SK-N-SH treated with all-trans-retinoic acid at 6 μM for 48 hours (cell line): Measurements from ENCODE around the gene CEP63.

ENCODE experiments used
- ATAC-seq: fragments of 200-7000 bp; cut with Tn5 transposase; 3 replicates; pipeline ENCODE4 v1.9.1; 2020; ENCODE audit warnings: mild to moderate bottlenecking, moderate library complexity
- ARNTL ChIP-seq: fragments of 450-650 bp; formaldehyde crosslinking; IDR thresholded peaks from 2 replicates; pipeline ENCODE4 v1.5.0; 2020; ENCODE audit warnings: low read depth, mild to moderate bottlenecking, moderate library complexity, borderline replicate concordance
- BACH2 ChIP-seq: fragments of 250-450 bp; sonication (Bioruptor Pico); IDR thresholded peaks from 2 replicates; pipeline ENCODE4 v1.9.0; 2021; ENCODE audit warnings: mild to moderate bottlenecking, borderline replicate concordance
- CSDC2 ChIP-seq: fragments of 250-450 bp; sonication (Bioruptor Pico); IDR thresholded peaks from 2 replicates; pipeline ENCODE4 v1.5.0; 2020; ENCODE audit warnings: mild to moderate bottlenecking, moderate library complexity
- GLIS3 ChIP-seq: fragments of 250-450 bp; sonication (Bioruptor Pico); IDR thresholded peaks from 2 replicates; pipeline ENCODE4 v1.5.0; 2020; ENCODE audit warnings: mild to moderate bottlenecking, moderate library complexity
- OSR1 ChIP-seq: fragments of 250-450 bp; sonication (Bioruptor Pico); IDR thresholded peaks from 2 replicates; pipeline ENCODE4 v1.8.0; 2022; ENCODE audit warnings: moderate library complexity, mild to moderate bottlenecking, inconsistent platforms
- RARB ChIP-seq: fragments of 250-450 bp; sonication (Bioruptor Pico); IDR thresholded peaks from 2 replicates; pipeline ENCODE4 v1.8.0; 2021; ENCODE audit warnings: mild to moderate bottlenecking, moderate library complexity
- SNAI2 ChIP-seq: fragments of 250-450 bp; sonication (Bioruptor Pico); IDR thresholded peaks from 2 replicates; pipeline ENCODE4 v1.5.0; 2020; ENCODE audit warnings: mild to moderate bottlenecking, moderate library complexity
- TOX ChIP-seq: fragments of 250-450 bp; sonication (Bioruptor Pico); IDR thresholded peaks from 2 replicates; pipeline ENCODE4 v1.8.0; 2021; ENCODE audit warnings: mild to moderate bottlenecking, moderate library complexity, borderline replicate concordance
- ZFP3 ChIP-seq: fragments of 250-450 bp; sonication (Bioruptor Pico); IDR thresholded peaks from 2 replicates; pipeline ENCODE4 v1.5.0; 2020; ENCODE audit warnings: mild to moderate bottlenecking, moderate library complexity
- ZFP30 ChIP-seq: fragments of 450-650 bp; formaldehyde crosslinking; IDR thresholded peaks from 2 replicates; pipeline ENCODE4 v1.5.0; 2022; ENCODE audit warnings: mild to moderate bottlenecking, moderate library complexity
- ZNF8 ChIP-seq: fragments of 450-650 bp; formaldehyde crosslinking; IDR thresholded peaks from 2 replicates; pipeline ENCODE4 v1.5.0; 2020; ENCODE audit warnings: mild to moderate bottlenecking, moderate library complexity
- TF ChIP-seq, protein P1 (sequence below): fragments of 250-450 bp; sonication (Bioruptor Pico); IDR thresholded peaks from 2 replicates; pipeline ENCODE4 v1.5.0; 2020; ENCODE audit warnings: mild to moderate bottlenecking, moderate library complexity
- TF ChIP-seq, protein P2 (sequence below): fragments of 250-450 bp; sonication (Bioruptor Pico); IDR thresholded peaks from 2 replicates; pipeline ENCODE4 v1.8.0; 2020; ENCODE audit warnings: mild to moderate bottlenecking, moderate library complexity, borderline replicate concordance
- TF ChIP-seq, protein P3 (sequence below): fragments of 250-450 bp; sonication (Bioruptor Pico); IDR thresholded peaks from 2 replicates; pipeline ENCODE4 v1.5.1; 2021; ENCODE audit warnings: mild to moderate bottlenecking, moderate library complexity
- TF ChIP-seq, protein P4 (sequence below): fragments of 250-450 bp; sonication (Bioruptor Pico); IDR thresholded peaks from 2 replicates; pipeline ENCODE4 v1.5.1; 2020; ENCODE audit warnings: low read depth, mild to moderate bottlenecking, moderate library complexity

CEP63 gene

DNA sequence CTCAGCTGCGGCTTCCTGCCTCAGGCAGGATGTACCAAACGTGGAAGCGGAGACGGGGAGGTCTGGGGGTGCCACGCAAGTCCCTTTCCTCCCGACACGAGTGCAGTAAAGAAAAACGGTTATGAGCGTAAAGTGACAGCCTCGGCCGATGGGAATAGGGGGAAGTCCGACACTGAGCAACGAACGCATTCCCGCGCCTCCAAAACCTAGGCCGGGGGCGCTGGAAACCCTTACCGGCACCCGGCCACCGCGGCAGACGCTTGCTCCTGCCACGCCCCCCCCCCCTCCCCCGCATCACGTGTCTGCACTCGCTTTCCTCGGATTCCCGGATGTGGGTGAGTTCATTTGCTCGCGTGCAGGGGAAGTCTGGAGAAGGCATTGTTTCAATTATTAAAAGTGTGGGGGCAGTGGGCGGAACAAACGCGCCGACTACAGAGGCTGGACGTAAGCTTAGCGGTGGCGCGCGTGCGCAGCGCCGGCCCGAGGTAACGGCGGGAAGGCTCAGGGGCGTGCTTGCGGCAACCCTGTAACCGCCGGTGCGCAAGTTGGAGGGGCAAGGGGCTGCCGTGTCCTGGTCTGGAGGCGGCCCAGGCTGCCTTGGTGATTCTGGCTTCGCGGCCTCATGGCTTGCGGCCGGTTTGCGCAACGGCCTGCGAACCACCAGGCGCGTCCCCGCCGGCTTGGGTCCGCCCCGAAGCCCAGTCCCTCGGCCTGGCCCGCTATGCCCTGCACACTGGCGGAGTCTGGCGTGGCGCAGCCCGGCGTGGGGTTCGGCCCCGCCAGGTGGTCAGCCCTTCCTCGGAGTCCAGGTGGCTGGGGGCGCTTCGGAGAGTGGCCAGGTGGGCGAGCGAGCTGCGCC lies at the start of gene CEP63, which contains the start of gene ANAPC13:
Gene CEP63, plus strand, starts transcription at position 340 of the 859 bp plus-strand sequence. CDS start 9,264 bp downstream, outside the sequence.
Gene ANAPC13, minus strand, starts transcription at position 268 of the 859 bp plus-strand sequence. CDS start 3,081 bp downstream, outside the sequence.
- TF ChIP-seq, protein P1, sequence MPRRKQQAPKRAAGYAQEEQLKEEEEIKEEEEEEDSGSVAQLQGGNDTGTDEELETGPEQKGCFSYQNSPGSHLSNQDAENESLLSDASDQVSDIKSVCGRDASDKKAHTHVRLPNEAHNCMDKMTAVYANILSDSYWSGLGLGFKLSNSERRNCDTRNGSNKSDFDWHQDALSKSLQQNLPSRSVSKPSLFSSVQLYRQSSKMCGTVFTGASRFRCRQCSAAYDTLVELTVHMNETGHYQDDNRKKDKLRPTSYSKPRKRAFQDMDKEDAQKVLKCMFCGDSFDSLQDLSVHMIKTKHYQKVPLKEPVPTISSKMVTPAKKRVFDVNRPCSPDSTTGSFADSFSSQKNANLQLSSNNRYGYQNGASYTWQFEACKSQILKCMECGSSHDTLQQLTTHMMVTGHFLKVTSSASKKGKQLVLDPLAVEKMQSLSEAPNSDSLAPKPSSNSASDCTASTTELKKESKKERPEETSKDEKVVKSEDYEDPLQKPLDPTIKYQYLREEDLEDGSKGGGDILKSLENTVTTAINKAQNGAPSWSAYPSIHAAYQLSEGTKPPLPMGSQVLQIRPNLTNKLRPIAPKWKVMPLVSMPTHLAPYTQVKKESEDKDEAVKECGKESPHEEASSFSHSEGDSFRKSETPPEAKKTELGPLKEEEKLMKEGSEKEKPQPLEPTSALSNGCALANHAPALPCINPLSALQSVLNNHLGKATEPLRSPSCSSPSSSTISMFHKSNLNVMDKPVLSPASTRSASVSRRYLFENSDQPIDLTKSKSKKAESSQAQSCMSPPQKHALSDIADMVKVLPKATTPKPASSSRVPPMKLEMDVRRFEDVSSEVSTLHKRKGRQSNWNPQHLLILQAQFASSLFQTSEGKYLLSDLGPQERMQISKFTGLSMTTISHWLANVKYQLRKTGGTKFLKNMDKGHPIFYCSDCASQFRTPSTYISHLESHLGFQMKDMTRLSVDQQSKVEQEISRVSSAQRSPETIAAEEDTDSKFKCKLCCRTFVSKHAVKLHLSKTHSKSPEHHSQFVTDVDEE (CRISPR knock-in tag) = peak; percentile 41; the same call in 1 of the 2 replicates
- no peak for TF ChIP-seq TOX (CRISPR knock-in tag)
- 0 out of 2 replicates have a peak, but pooled peaks have one; percentile 44 for TF ChIP-seq CSDC2 (CRISPR knock-in tag)
- TF ChIP-seq ARNTL (CRISPR knock-in tag) = peak; percentile 51; the same call in 1 of the 2 replicates
- TF ChIP-seq ZFP30 (CRISPR knock-in tag) = no peak
- TF ChIP-seq GLIS3 (CRISPR knock-in tag) = peak; percentile 50; the same call in 1 of the 2 replicates
- 0 out of 2 replicates have a peak, but pooled peaks have one; percentile 43 for TF ChIP-seq ZFP3 (CRISPR knock-in tag)
- ATAC-seq = peak; percentile 92

DNA sequence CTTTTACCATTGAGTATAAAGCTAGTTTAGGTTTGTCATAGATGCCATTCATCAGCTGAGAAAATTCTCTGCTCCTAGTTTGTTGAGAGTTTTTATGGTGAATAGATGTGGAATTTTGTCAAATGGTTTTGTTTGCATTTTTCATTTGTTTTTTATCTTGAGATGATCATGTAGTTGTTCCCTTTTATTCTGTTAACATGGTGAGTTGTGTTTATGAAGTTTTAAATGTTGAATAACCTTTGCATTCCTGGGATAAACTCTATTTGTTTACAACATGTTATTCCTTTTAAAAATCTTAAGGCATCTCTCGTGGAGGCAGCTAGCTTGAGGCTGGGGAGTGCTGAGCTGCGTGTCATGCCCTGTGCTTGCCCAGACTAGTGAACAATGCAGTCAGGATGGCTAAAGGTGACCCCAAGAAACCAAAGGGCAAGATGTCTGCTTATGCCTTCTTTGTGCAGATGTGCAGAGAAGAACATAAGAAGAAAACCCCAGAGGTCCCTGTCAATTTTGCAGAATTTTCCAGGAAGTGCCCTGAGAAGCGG lies 48.6 kb upstream of the CEP63 start:
- ATAC-seq = no peak
- TF ChIP-seq ZNF8 (CRISPR knock-in tag) (no peak), OSR1 (CRISPR knock-in tag) (no peak)
- TF ChIP-seq, protein P2, sequence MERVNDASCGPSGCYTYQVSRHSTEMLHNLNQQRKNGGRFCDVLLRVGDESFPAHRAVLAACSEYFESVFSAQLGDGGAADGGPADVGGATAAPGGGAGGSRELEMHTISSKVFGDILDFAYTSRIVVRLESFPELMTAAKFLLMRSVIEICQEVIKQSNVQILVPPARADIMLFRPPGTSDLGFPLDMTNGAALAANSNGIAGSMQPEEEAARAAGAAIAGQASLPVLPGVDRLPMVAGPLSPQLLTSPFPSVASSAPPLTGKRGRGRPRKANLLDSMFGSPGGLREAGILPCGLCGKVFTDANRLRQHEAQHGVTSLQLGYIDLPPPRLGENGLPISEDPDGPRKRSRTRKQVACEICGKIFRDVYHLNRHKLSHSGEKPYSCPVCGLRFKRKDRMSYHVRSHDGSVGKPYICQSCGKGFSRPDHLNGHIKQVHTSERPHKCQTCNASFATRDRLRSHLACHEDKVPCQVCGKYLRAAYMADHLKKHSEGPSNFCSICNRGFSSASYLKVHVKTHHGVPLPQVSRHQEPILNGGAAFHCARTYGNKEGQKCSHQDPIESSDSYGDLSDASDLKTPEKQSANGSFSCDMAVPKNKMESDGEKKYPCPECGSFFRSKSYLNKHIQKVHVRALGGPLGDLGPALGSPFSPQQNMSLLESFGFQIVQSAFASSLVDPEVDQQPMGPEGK (CRISPR knock-in tag) = no peak

DNA sequence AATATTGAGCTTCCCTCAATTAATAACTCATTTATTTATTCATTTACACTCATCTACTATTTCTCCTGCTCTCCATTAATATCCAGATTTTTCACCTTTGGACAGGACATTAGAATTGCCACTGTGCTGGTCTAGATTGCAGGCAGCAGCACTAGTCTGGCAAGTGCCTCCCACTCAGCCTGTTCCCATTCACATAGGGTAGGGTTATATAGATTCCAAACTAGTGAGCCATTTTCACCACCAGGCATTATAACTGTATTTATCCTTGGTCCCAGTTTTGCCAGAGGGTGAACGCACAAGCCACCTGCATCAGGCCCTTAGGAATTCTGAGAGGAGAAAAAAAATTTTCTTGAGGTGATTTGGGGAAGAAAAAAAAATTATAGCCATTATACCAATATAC lies 44.5 kb upstream of the CEP63 start:
- TF ChIP-seq GLIS3 (CRISPR knock-in tag) (no peak), TOX (CRISPR knock-in tag) (no peak)
- TF ChIP-seq, protein P3, sequence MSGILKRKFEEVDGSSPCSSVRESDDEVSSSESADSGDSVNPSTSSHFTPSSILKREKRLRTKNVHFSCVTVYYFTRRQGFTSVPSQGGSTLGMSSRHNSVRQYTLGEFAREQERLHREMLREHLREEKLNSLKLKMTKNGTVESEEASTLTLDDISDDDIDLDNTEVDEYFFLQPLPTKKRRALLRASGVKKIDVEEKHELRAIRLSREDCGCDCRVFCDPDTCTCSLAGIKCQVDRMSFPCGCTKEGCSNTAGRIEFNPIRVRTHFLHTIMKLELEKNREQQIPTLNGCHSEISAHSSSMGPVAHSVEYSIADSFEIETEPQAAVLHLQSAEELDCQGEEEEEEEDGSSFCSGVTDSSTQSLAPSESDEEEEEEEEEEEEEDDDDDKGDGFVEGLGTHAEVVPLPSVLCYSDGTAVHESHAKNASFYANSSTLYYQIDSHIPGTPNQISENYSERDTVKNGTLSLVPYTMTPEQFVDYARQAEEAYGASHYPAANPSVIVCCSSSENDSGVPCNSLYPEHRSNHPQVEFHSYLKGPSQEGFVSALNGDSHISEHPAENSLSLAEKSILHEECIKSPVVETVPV = no peak
- no peak for ATAC-seq

DNA sequence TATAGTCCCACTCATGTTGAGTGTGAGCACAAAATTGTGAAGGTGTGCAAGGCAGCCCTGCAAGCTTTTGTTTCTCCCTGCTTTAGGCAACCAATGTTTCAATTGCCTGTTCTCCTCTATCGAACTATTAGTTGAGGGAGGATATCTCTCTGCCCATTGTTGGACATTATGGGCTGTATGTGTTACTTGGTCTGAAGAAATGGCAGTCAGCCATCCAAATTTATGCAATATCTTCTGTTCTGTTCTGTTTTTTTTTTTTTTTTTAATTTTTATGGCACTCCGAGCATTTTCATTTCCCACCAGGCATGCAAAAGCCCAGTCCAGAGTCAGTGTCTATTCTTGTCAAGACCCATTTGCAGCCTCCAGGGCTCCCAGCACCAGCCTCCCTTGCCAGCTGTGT lies 44.0 kb upstream of the CEP63 start:
- TF ChIP-seq SNAI2 (CRISPR knock-in tag) (no peak), RARB (CRISPR knock-in tag) (no peak), ARNTL (CRISPR knock-in tag) (no peak), BACH2 (no peak)
- TF ChIP-seq, protein P2 (CRISPR knock-in tag) = no peak
- TF ChIP-seq, protein P4, sequence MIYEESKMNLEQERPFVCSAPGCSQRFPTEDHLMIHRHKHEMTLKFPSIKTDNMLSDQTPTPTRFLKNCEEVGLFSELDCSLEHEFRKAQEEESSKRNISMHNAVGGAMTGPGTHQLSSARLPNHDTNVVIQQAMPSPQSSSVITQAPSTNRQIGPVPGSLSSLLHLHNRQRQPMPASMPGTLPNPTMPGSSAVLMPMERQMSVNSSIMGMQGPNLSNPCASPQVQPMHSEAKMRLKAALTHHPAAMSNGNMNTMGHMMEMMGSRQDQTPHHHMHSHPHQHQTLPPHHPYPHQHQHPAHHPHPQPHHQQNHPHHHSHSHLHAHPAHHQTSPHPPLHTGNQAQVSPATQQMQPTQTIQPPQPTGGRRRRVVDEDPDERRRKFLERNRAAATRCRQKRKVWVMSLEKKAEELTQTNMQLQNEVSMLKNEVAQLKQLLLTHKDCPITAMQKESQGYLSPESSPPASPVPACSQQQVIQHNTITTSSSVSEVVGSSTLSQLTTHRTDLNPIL = no peak
- TF ChIP-seq, all 23 proteins: peak for 0
- ATAC-seq = no peak
